ENCODE measurements around the gene OXLD1. TPM values are rescaled to one million over a fixed set of nuclear protein-coding genes. Genes with fewer than 3 reads are reported as not detected.

Gene OXLD1
- polyA plus RNA-seq, 1 of the 3 experiments (the other 2 are of a cell fraction) = 103 TPM

DNA sequence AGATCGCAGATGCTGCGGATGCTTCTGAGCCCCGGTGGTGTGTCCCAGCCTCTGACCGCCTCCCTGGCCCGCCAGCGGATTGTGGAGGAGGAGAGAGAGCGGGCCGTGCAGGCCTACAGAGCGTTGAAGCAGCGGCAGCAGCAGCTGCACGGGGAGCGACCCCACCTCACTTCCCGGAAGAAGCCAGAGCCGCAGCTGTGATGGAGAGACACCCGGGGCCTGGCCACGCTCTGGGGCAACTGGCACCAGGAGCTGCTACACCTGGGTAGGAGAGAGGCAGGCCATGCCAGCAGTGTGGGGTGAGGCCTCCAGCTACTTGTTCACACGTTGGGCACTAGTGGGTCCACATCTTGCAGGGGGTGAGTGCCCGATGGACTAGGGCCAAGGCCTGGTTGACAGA is 6.1 kb upstream of the OXLD1 start:
- TF ChIP-seq YY1 (IDR thresholded peaks at IDR 0.05; ENCODE audit: low read depth) (no peak), EZH2phosphoT487 (IDR thresholded peaks at IDR 0.05; ENCODE audit: borderline replicate concordance, low read depth) (no peak), POLR2AphosphoS5 (IDR thresholded peaks at IDR 0.05; ENCODE audit: low read depth, low read length) (no peak), GABPA (IDR thresholded peaks at IDR 0.05; ENCODE audit: low read depth) (no peak), MEF2A (IDR thresholded peaks at IDR 0.05; ENCODE audit: borderline replicate concordance, low read depth) (no peak), RCOR1 (IDR thresholded peaks at IDR 0.05; ENCODE audit: low read length) (no peak), NFIC (IDR thresholded peaks at IDR 0.05; ENCODE audit: borderline replicate concordance) (no peak), FOSL2 (IDR thresholded peaks at IDR 0.05; ENCODE audit: borderline replicate concordance, low read depth) (no peak), FOXM1 (IDR thresholded peaks at IDR 0.05; ENCODE audit: low read depth) (no peak), GATA2 (CRISPR knock-in tag; IDR thresholded peaks at IDR 0.05) (no peak), CTCF (IDR thresholded peaks at IDR 0.05) (no peak), JUND (IDR thresholded peaks at IDR 0.05) (no peak), MXI1 (IDR thresholded peaks at IDR 0.05; ENCODE audit: low read depth, low read length) (no peak), RAD21 (IDR thresholded peaks at IDR 0.05; ENCODE audit: low read length) (no peak), FOXJ3 (CRISPR knock-in tag; IDR thresholded peaks at IDR 0.05) (no peak)
- TF ChIP-seq, protein P1, sequence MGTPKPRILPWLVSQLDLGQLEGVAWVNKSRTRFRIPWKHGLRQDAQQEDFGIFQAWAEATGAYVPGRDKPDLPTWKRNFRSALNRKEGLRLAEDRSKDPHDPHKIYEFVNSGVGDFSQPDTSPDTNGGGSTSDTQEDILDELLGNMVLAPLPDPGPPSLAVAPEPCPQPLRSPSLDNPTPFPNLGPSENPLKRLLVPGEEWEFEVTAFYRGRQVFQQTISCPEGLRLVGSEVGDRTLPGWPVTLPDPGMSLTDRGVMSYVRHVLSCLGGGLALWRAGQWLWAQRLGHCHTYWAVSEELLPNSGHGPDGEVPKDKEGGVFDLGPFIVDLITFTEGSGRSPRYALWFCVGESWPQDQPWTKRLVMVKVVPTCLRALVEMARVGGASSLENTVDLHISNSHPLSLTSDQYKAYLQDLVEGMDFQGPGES (IDR thresholded peaks at IDR 0.05; ENCODE audit: low read depth, low read length) = no peak
- peaks cover 23% of the 10 kb centered on the region for H3F3A ChIP-seq (replicated peaks; ENCODE audit: insufficient read depth)
- no peak overlapping the region for H3K27ac ChIP-seq (ENCODE audit: low read depth in 2 of 2, low read length in 1 of 2)
- ChIA-PET CTCF (interaction anchor here (1.7 to 2.3 kb wide), 3 partner anchors 10 to 71 kb away, joined by 4 to 8 read pairs (median 5); no protein-coding TSS in a partner anchor), POLR2A (no interaction called here)
- H3K4me1 ChIP-seq (ENCODE audit: control insufficient read depth in 1 of 2, insufficient read depth in 2 of 2, low read depth in 1 of 2, low read length in 1 of 2) = peaks cover 9 to 10% of the 10 kb centered on the region in 2 experiments; a peak in 3 of 4 replicates
- H3K4me2 ChIP-seq = no peak overlapping the region
- H3K79me2 ChIP-seq (ENCODE audit: insufficient read depth) = peaks cover 45% of the 10 kb centered on the region
- H3K4me3 ChIP-seq (ENCODE audit: low read depth in 2 of 2, low read length in 1 of 2) = no peak overlapping the region
- 86% methylated on average over 17 of the region's 18 CpGs for WGBS (ENCODE audit: low lambda C conversion rate)
- H3K9ac ChIP-seq = no peak overlapping the region
- H3K9me3 ChIP-seq = no peaks in the 10 kb centered on the region
- H2AFZ ChIP-seq (ENCODE audit: low read depth) = no peak overlapping the region
- DNase-seq = no peak
- no peaks in the 10 kb centered on the region for H3K27me3 ChIP-seq (ENCODE audit: insufficient read depth)
- H3K36me3 ChIP-seq (replicated peaks in 1 of 2; ENCODE audit: control insufficient read depth in 1 of 2, insufficient read depth in 2 of 2, low read length in 1 of 2) = peaks cover 37 to 55% of the 10 kb centered on the region in 2 experiments
- H3K9me2 ChIP-seq = no peaks in the 10 kb centered on the region
- peaks cover 5% of the 10 kb centered on the region; the same call in 1 of the 2 replicates for H4K20me1 ChIP-seq (ENCODE audit: insufficient read depth)

GRCh38 chr17:81667754-81668153 is 1.3 kb upstream of the OXLD1 start:
- no peak overlapping the region for H3K27ac ChIP-seq (ENCODE audit: low read depth in 2 of 2, low read length in 1 of 2)
- ChIA-PET CTCF (interaction anchor here (0.6 to 2.8 kb wide), 2 partner anchors 16 to 35 kb away, joined by 3 to 8 read pairs; partner anchors contain the start of genes ARL16, HGS and MRPL12), POLR2A (interaction anchor here (0.6 to 0.7 kb wide), 3 partner anchors 29 to 154 kb away, joined by 4 to 6 read pairs (median 4); partner anchors contain the start of gene MRPL12)
- H3F3A ChIP-seq (replicated peaks; ENCODE audit: insufficient read depth) = peaks cover 4% of the 10 kb centered on the region
- peak overlapping the region; percentile 74 to 96; a peak in 3 of 4 replicates for H3K4me3 ChIP-seq (ENCODE audit: low read depth in 2 of 2, low read length in 1 of 2)
- no peak overlapping the region for H2AFZ ChIP-seq (ENCODE audit: low read depth)
- H3K4me2 ChIP-seq = peak overlapping the region; percentile 92
- DNase-seq = peak; percentile 55
- no peaks in the 10 kb centered on the region for H4K20me1 ChIP-seq (ENCODE audit: insufficient read depth)
- peaks cover 18 to 22% of the 10 kb centered on the region in 2 experiments; a peak in 3 of 4 replicates for H3K4me1 ChIP-seq (ENCODE audit: control insufficient read depth in 1 of 2, insufficient read depth in 2 of 2, low read depth in 1 of 2, low read length in 1 of 2)
- H3K27me3 ChIP-seq (ENCODE audit: insufficient read depth) = no peaks in the 10 kb centered on the region
- H3K9me2 ChIP-seq = no peaks in the 10 kb centered on the region
- no peaks in the 10 kb centered on the region for H3K9me3 ChIP-seq
- H3K79me2 ChIP-seq (ENCODE audit: insufficient read depth) = peaks cover 67% of the 10 kb centered on the region
- H3K9ac ChIP-seq = no peak overlapping the region; the same call in 1 of the 2 replicates
- TF ChIP-seq CTCF (IDR thresholded peaks at IDR 0.05) (peak; percentile 21; the same call in 1 of the 2 replicates), NRF1 (IDR thresholded peaks at IDR 0.05; ENCODE audit: low read depth, low read length) (no peak)
- 89% methylated on average over 18 of the region's 18 CpGs for WGBS (ENCODE audit: low lambda C conversion rate)
- peaks cover 40 to 41% of the 10 kb centered on the region in 2 experiments for H3K36me3 ChIP-seq (replicated peaks in 1 of 2; ENCODE audit: control insufficient read depth in 1 of 2, insufficient read depth in 2 of 2, low read length in 1 of 2)
